ENCODE measurements around the gene SCO2.

Gene SCO2

GRCh38 chr22:50540381-50540780 lies 15.0 kb upstream of the SCO2 start:
- no peaks in the 10 kb centered on the region for H3K9me3 ChIP-seq (ENCODE audit: low read length)
- H3K79me2 ChIP-seq (ENCODE audit: insufficient read depth, low read length) = no peaks in the 10 kb centered on the region
- H4K20me1 ChIP-seq (ENCODE audit: insufficient read depth, low read length) = no peaks in the 10 kb centered on the region
- H3K4me1 ChIP-seq (ENCODE audit: insufficient read depth, low read length, severe bottlenecking) = peaks cover 56% of the 10 kb centered on the region
- peak overlapping the region; percentile 51 for H3K4me2 ChIP-seq (ENCODE audit: low read length)
- peak overlapping the region; percentile 51 for H3K9ac ChIP-seq (ENCODE audit: low read length)
- peak overlapping the region; percentile 97 for H3K27ac ChIP-seq (ENCODE audit: low read depth, low read length, poor library complexity, severe bottlenecking)
- H3K27me3 ChIP-seq (ENCODE audit: insufficient read depth, low read length) = no peaks in the 10 kb centered on the region
- no peak overlapping the region for H2AFZ ChIP-seq (ENCODE audit: low read length)
- H3K36me3 ChIP-seq (ENCODE audit: insufficient read depth, low read length) = no peaks in the 10 kb centered on the region
- H3K9me2 ChIP-seq (ENCODE audit: low read depth, low read length) = no peaks in the 10 kb centered on the region
- no peak overlapping the region for H3K4me3 ChIP-seq (ENCODE audit: low read depth, low read length, poor library complexity, severe bottlenecking)
- TF ChIP-seq CTCF (IDR thresholded peaks at IDR 0.05; ENCODE audit: low read length) = no peak
- no peak for TF ChIP-seq EZH2 (IDR thresholded peaks at IDR 0.05; ENCODE audit: borderline replicate concordance, low read length)
- peaks cover 15% of the 10 kb centered on the region; the same call in 1 of the 2 replicates for H3F3A ChIP-seq (ENCODE audit: insufficient read depth, low read length)

- Histone ChIP-seq H3K36me3 (ENCODE audit: insufficient read depth, low read length) (no peaks in the 10 kb centered on the region), H2AFZ (ENCODE audit: low read length) (no peak overlapping the region), H3K4me3 (ENCODE audit: low read depth, low read length, poor library complexity, severe bottlenecking) (no peak overlapping the region), H3K79me2 (ENCODE audit: insufficient read depth, low read length) (no peaks in the 10 kb centered on the region), H3K27ac (ENCODE audit: low read depth, low read length, poor library complexity, severe bottlenecking) (peak overlapping the region; percentile 97), H3K9me2 (ENCODE audit: low read depth, low read length) (no peaks in the 10 kb centered on the region), H3K4me2 (ENCODE audit: low read length) (no peak overlapping the region), H3K4me1 (ENCODE audit: insufficient read depth, low read length, severe bottlenecking) (peaks cover 71% of the 10 kb centered on the region), H3F3A (ENCODE audit: insufficient read depth, low read length) (peaks cover 15% of the 10 kb centered on the region; the same call in 1 of the 2 replicates), H3K27me3 (ENCODE audit: insufficient read depth, low read length) (no peaks in the 10 kb centered on the region), H3K9ac (ENCODE audit: low read length) (no peak overlapping the region), H4K20me1 (ENCODE audit: insufficient read depth, low read length) (no peaks in the 10 kb centered on the region), H3K9me3 (ENCODE audit: low read length) (no peaks in the 10 kb centered on the region)
- TF ChIP-seq CTCF (IDR thresholded peaks at IDR 0.05; ENCODE audit: low read length) (no peak), EZH2 (IDR thresholded peaks at IDR 0.05; ENCODE audit: borderline replicate concordance, low read length) (no peak)
These were observed 12.4 kb upstream of the SCO2 start for GRCh38 chr22:50537765-50538164.

- peaks cover 71% of the 10 kb centered on the region for H3K4me1 ChIP-seq (ENCODE audit: insufficient read depth, low read length, severe bottlenecking)
- no peak overlapping the region for H3K9ac ChIP-seq (ENCODE audit: low read length)
- no peaks in the 10 kb centered on the region for H3K36me3 ChIP-seq (ENCODE audit: insufficient read depth, low read length)
- peak overlapping the region; percentile 51 for H3K27ac ChIP-seq (ENCODE audit: low read depth, low read length, poor library complexity, severe bottlenecking)
- H2AFZ ChIP-seq (ENCODE audit: low read length) = no peak overlapping the region
- H3F3A ChIP-seq (ENCODE audit: insufficient read depth, low read length) = peaks cover 15% of the 10 kb centered on the region; the same call in 1 of the 2 replicates
- H3K9me3 ChIP-seq (ENCODE audit: low read length) = no peaks in the 10 kb centered on the region
- H3K27me3 ChIP-seq (ENCODE audit: insufficient read depth, low read length) = no peaks in the 10 kb centered on the region
- no peaks in the 10 kb centered on the region for H3K9me2 ChIP-seq (ENCODE audit: low read depth, low read length)
- no peaks in the 10 kb centered on the region for H3K79me2 ChIP-seq (ENCODE audit: insufficient read depth, low read length)
- no peak overlapping the region for H3K4me2 ChIP-seq (ENCODE audit: low read length)
- H3K4me3 ChIP-seq (ENCODE audit: low read depth, low read length, poor library complexity, severe bottlenecking) = no peak overlapping the region
- TF ChIP-seq CTCF (IDR thresholded peaks at IDR 0.05; ENCODE audit: low read length) = no peak
- TF ChIP-seq EZH2 (IDR thresholded peaks at IDR 0.05; ENCODE audit: borderline replicate concordance, low read length) = no peak
- H4K20me1 ChIP-seq (ENCODE audit: insufficient read depth, low read length) = no peaks in the 10 kb centered on the region
These were observed 10.8 kb upstream of the SCO2 start for GRCh38 chr22:50536226-50536625.

All from OCI-LY1 (cell line).